ENCODE measurements around the gene NHSL2.
A peak's percentile ranks its signal among the peaks of the same experiment; 100 is the strongest.

NHSL2 gene

GRCh38 chrX:72029483-72030411 lies 119.1 kb downstream of the NHSL2 start:
- DNase-seq (ENCODE audit: low read depth), result peak; percentile 28
- H3K4me3 ChIP-seq (ENCODE audit: control insufficient read depth, low read depth, low read length), result no peak overlapping the region
- TF ChIP-seq CTCF (IDR thresholded peaks at IDR 0.05; ENCODE audit: control insufficient read depth, insufficient read depth, low read depth, low read length, missing control alignments), result no peak

- TF ChIP-seq CTCF (IDR thresholded peaks at IDR 0.05; ENCODE audit: control insufficient read depth, insufficient read depth, low read depth, low read length, missing control alignments), result no peak
- H3K4me3 ChIP-seq (ENCODE audit: control insufficient read depth, low read depth, low read length), result no peak overlapping the region
- no peak for DNase-seq (ENCODE audit: low read depth)
Observed at GRCh38 chrX:72030431-72030830, 119.8 kb downstream of the NHSL2 start.

GRCh38 chrX:72031118-72031517 lies 120.5 kb downstream of the NHSL2 start:
- no peak for DNase-seq (ENCODE audit: low read depth)
- H3K4me3 ChIP-seq (ENCODE audit: control insufficient read depth, low read depth, low read length), result no peak overlapping the region
- no peak for TF ChIP-seq CTCF (IDR thresholded peaks at IDR 0.05; ENCODE audit: control insufficient read depth, insufficient read depth, low read depth, low read length, missing control alignments)

GRCh38 chrX:72031634-72032033 lies 121.0 kb downstream of the NHSL2 start:
- no peak for TF ChIP-seq CTCF (IDR thresholded peaks at IDR 0.05; ENCODE audit: control insufficient read depth, insufficient read depth, low read depth, low read length, missing control alignments)
- no peak overlapping the region for H3K4me3 ChIP-seq (ENCODE audit: control insufficient read depth, low read depth, low read length)
- no peak for DNase-seq (ENCODE audit: low read depth)

- no peak for DNase-seq (ENCODE audit: low read depth)
- no peak for TF ChIP-seq CTCF (IDR thresholded peaks at IDR 0.05; ENCODE audit: control insufficient read depth, insufficient read depth, low read depth, low read length, missing control alignments)
- no peak overlapping the region for H3K4me3 ChIP-seq (ENCODE audit: control insufficient read depth, low read depth, low read length)
Observed at GRCh38 chrX:72037601-72038000, 127.0 kb downstream of the NHSL2 start.

GRCh38 chrX:72038016-72038415 lies 127.4 kb downstream of the NHSL2 start:
- H3K4me3 ChIP-seq (ENCODE audit: control insufficient read depth, low read depth, low read length), result no peak overlapping the region
- no peak for TF ChIP-seq CTCF (IDR thresholded peaks at IDR 0.05; ENCODE audit: control insufficient read depth, insufficient read depth, low read depth, low read length, missing control alignments)
- no peak for DNase-seq (ENCODE audit: low read depth)

Measured in AG09309 (cell line).